Gastrocnemius medialis (tissue), 4 donors: ENCODE data around the gene MRPL20. TPM values are rescaled to one million over a fixed set of nuclear protein-coding genes. Genes with fewer than 3 reads are reported as not detected.

Experiments
- ATAC-seq, 2 donors: fragments of 150-250 bp; one replicate each; pipeline ENCODE4 v1.9.1; 2016
- DNase-seq, 2 donors: peaks; one replicate each; pipeline ENCODE4 v3.0.0-alpha.2; 2019
- H3K27ac ChIP-seq, 4 donors: fragments of 200-600 bp; sonication (generic); 1 replicate in 1 of 4; 2 replicates in 3 of 4; pipeline ENCODE4 v1.5.1; 2016 to 2018; ENCODE audit warnings: mild to moderate bottlenecking in 2 of 4, moderate library complexity in 1 of 4
- H3K27me3 ChIP-seq, 3 donors: fragments of 200-600 bp; sonication (generic) in 2 of 3; 1 replicate in 1 of 3; 2 replicates in 2 of 3; pipeline versions ENCODE4 v1.5.1 to v1.6.0; 2016 to 2019; ENCODE audit warnings: mild to moderate bottlenecking in 1 of 3, moderate library complexity in 1 of 3
- H3K36me3 ChIP-seq, 2 donors: fragments of 200-600 bp; sonication (generic) in 1 of 2; one replicate each; pipeline ENCODE4 v1.5.1; 2017 to 2018
- H3K4me1 ChIP-seq, 2 donors: fragments of 200-600 bp; sonication (generic) in 1 of 2; one replicate each; pipeline ENCODE4 v1.5.1; 2016 to 2017; ENCODE audit warnings: mild to moderate bottlenecking in 2 of 2
- H3K4me3 ChIP-seq, 4 donors: fragments of 200-600 bp; sonication (generic) in 3 of 4; 1 replicate in 1 of 4; 2 replicates in 3 of 4; pipeline ENCODE4 v1.5.1; 2016 to 2019; ENCODE audit warnings: mild to moderate bottlenecking in 2 of 4
- H3K9me3 ChIP-seq, 3 donors: fragments of 200-600 bp; sonication (generic) in 2 of 3; 1 replicate in 1 of 3; 2 replicates in 2 of 3; pipeline ENCODE4 v1.5.1; 2016 to 2019
- CTCF ChIP-seq, 5 experiments: fragments of 450-650 bp in 3 of 5; fragments of 200-600 bp in 2 of 5; sonication (generic) in 2 of 5; IDR thresholded peaks in 4 of 5; conservative IDR thresholded peaks in 1 of 5; 1 replicate in 4 of 5; 2 replicates in 1 of 5; pipeline ENCODE4 v1.5.1; 2016 to 2019; ENCODE audit warnings: antibody characterized with exemption in 5 of 5, mild to moderate bottlenecking in 3 of 5, moderate library complexity in 3 of 5
- POLR2A ChIP-seq, 2 donors: fragments of 450-650 bp; IDR thresholded peaks; one replicate each; pipeline ENCODE4 v1.6.1; 2017; ENCODE audit warnings: antibody characterized with exemption in 2 of 2, mild to moderate bottlenecking in 2 of 2, moderate library complexity in 2 of 2
- in situ Hi-C, 4 donors: fragments of 200-750 bp; cut with MboI; loops; one replicate each; pipeline versions ENCODE4 v1.15.0 to v1.8.0; 2017; ENCODE audit warnings: low sequenced_read_pairs in 4 of 4
- intact Hi-C: fragments of 100-400 bp; cut with DNase I; formaldehyde crosslinking; loops from one replicate; pipeline ENCODE4 v1.15.1; 2023; ENCODE audit warnings: low total_unique reads
- total RNA-seq, 4 donors: library from RNA; depleted of rRNA; stranded (reverse); fragments of >200 nt; gene quantifications; one replicate each; pipeline versions ENCODE4 v1.1.0 to v1.2.3, GENCODE V29; 2016

Gene MRPL20
- total RNA-seq, 4 donors from 2014 or later: 167 to 260 (median 203) TPM

GRCh38 chr1:1394116-1394515 is 13.0 kb downstream of the MRPL20 start:
- H3K27me3 ChIP-seq: no peaks in the 10 kb centered on the region
- TF ChIP-seq CTCF (IDR thresholded peaks at IDR 0.05 in 4 of 5, conservative IDR thresholded peaks at IDR 0.05 in 1 of 5): no peak
- no peak for TF ChIP-seq POLR2A (IDR thresholded peaks at IDR 0.05)
- peaks cover 24 to 35% of the 10 kb centered on the region in 2 donors for H3K4me1 ChIP-seq
- peaks cover 7 to 84% of the 10 kb centered on the region in 2 donors for H3K36me3 ChIP-seq
- ATAC-seq: no peak
- H3K27ac ChIP-seq: peak overlapping the region in 1 of 4 donors; percentile 65
- in situ Hi-C loops (no loop called here), intact Hi-C loops (loop anchor here (5.0 kb wide), 1 partner anchor 453 kb away; no protein-coding TSS in a partner anchor)
- no peak overlapping the region for H3K4me3 ChIP-seq
- DNase-seq: no peak
- H3K9me3 ChIP-seq: no peaks in the 10 kb centered on the region

- Histone ChIP-seq H3K4me1 (peaks cover 24 to 35% of the 10 kb centered on the region in 2 donors), H3K36me3 (peaks cover 10 to 91% of the 10 kb centered on the region in 2 donors), H3K9me3 (no peaks in the 10 kb centered on the region), H3K27me3 (no peaks in the 10 kb centered on the region), H3K27ac (peak overlapping the region in 1 of 4 donors; percentile 65), H3K4me3 (no peak overlapping the region)
- ATAC-seq: no peak
- no peak for TF ChIP-seq CTCF (IDR thresholded peaks at IDR 0.05 in 4 of 5, conservative IDR thresholded peaks at IDR 0.05 in 1 of 5)
- no peak for TF ChIP-seq POLR2A (IDR thresholded peaks at IDR 0.05)
- no peak for DNase-seq
- in situ Hi-C loops (no loop called here), intact Hi-C loops (loop anchor here (5.0 kb wide), 1 partner anchor 454 kb away; no protein-coding TSS in a partner anchor)
Measured at GRCh38 chr1:1393428-1393827, 13.7 kb downstream of the MRPL20 start.

- no peak for TF ChIP-seq CTCF (IDR thresholded peaks at IDR 0.05 in 4 of 5, conservative IDR thresholded peaks at IDR 0.05 in 1 of 5)
- TF ChIP-seq POLR2A (IDR thresholded peaks at IDR 0.05): no peak
- H3K9me3 ChIP-seq: no peaks in the 10 kb centered on the region
- no peak overlapping the region for H3K4me3 ChIP-seq
- H3K27me3 ChIP-seq: no peaks in the 10 kb centered on the region
- peaks cover 10 to 93% of the 10 kb centered on the region in 2 donors for H3K36me3 ChIP-seq
- no peak for ATAC-seq
- H3K4me1 ChIP-seq: peaks cover 20 to 32% of the 10 kb centered on the region in 2 donors
- intact Hi-C loops (loop anchor here (5.0 kb wide), 1 partner anchor 454 kb away; no protein-coding TSS in a partner anchor), in situ Hi-C loops (no loop called here)
- no peak for DNase-seq
- peak overlapping the region in 1 of 4 donors; percentile 65 for H3K27ac ChIP-seq
Measured at GRCh38 chr1:1393014-1393413, 14.1 kb downstream of the MRPL20 start.

GRCh38 chr1:1391225-1391624 is 15.9 kb downstream of the MRPL20 start:
- in situ Hi-C loops: no loop called here
- Histone ChIP-seq H3K9me3 (no peaks in the 10 kb centered on the region), H3K27ac (no peak overlapping the region), H3K4me3 (no peak overlapping the region), H3K27me3 (no peaks in the 10 kb centered on the region), H3K36me3 (peaks cover 10 to 95% of the 10 kb centered on the region in 2 donors), H3K4me1 (peaks cover 9 to 22% of the 10 kb centered on the region in 2 donors)
- ATAC-seq (no peak), DNase-seq (no peak)
- intact Hi-C loops: loop anchor here (5.0 kb wide), 1 partner anchor 456 kb away; no protein-coding TSS in a partner anchor
- TF ChIP-seq CTCF (IDR thresholded peaks at IDR 0.05 in 4 of 5, conservative IDR thresholded peaks at IDR 0.05 in 1 of 5) (no peak), POLR2A (IDR thresholded peaks at IDR 0.05) (no peak)

- ATAC-seq (no peak), DNase-seq (no peak)
- H3K27ac ChIP-seq: no peak overlapping the region
- peaks cover 9 to 21% of the 10 kb centered on the region in 2 donors for H3K4me1 ChIP-seq
- no peaks in the 10 kb centered on the region for H3K27me3 ChIP-seq
- no peaks in the 10 kb centered on the region for H3K9me3 ChIP-seq
- TF ChIP-seq CTCF (IDR thresholded peaks at IDR 0.05 in 4 of 5, conservative IDR thresholded peaks at IDR 0.05 in 1 of 5) (no peak), POLR2A (IDR thresholded peaks at IDR 0.05) (no peak)
- in situ Hi-C loops: no loop called here
- intact Hi-C loops: loop anchor here (5.0 kb wide), 1 partner anchor 457 kb away; no protein-coding TSS in a partner anchor
- no peak overlapping the region for H3K4me3 ChIP-seq
- peaks cover 10 to 98% of the 10 kb centered on the region in 2 donors for H3K36me3 ChIP-seq
Measured at GRCh38 chr1:1390675-1391074, 16.4 kb downstream of the MRPL20 start.
